A549 treated with CORT108297 at 1 μM for 4 hours (cell line): ENCODE measurements around the gene CDKAL1. TPM values are rescaled to one million over a fixed set of nuclear protein-coding genes. Genes with fewer than 3 reads are reported as not detected.

Source experiments
- total RNA-seq: library from RNA; stranded (reverse); fragments of 200-300 nt; extraction: Qiagen RNA extraction; gene quantifications from 5 replicates; pipeline ENCODE4 v1.2.3, GENCODE V29; 2022

Gene CDKAL1
- total RNA-seq, result 3.1 to 4.0 TPM (median 3.2 TPM) in 5 replicates

DNA sequence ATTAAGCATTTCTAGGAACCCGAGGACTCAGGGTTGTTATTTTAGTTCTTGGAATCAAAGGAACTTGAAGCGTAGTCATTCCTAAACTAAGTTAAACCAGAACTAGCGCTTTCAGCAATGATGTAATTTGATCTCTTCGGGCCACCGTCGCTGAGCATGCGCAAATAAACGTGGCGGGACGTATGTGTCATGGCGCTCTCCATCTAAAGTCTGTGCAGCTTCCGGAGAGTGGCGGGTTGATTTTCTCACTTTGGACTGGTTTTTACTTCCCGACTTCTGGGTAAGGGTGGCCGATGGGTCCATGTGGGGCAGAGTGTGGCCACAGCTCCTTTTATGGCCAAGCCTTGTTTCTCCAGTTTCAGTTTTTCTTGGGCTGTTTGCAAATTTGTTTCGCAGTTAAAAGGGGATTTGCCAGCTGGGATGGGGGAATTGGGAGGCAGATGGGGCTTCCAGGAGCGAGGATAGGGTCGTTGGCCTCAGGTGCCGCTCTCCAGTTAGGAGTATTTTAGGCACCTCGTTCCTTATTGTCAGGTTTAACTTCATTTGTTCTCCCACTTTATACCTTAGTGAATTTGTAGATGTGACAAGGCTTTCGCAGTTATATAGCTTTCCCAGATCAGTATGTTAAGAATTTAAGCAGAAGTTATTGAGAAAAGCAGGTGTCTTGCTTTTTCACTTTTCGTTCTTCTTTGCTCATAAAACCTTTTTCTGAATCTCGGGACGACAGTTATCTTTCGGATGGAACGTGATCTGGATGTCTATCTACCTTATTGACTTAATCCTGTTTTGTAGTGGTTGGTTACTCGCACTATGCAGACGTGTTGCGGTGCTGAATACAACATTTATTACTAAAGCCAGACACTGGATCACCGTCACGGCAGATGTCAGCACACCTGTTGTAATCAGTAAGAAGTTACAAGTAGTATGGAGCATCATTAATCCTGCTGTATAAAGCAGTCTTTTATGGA, at the start of gene CDKAL1:
TSS of gene CDKAL1 (plus strand) at position 163 of the 968 bp plus-strand sequence. CDS start 11,894 bp downstream, outside the sequence.

Other genes starting within 250 kb of the CDKAL1 start
- 12.0 to 13.5 TPM (median 12.8 TPM) in 5 replicates for gene E2F3, start 132.6 kb upstream of the CDKAL1 start, total RNA-seq